ENCODE results near the gene DNAJC17. TPM values are rescaled to one million over a fixed set of nuclear protein-coding genes. Genes with fewer than 3 reads are reported as not detected.

The DNAJC17 gene
- total RNA-seq = 10 to 100 TPM; 40.5 to 43.9 TPM
- polyA plus RNA-seq = 10 to 100 TPM; 24.3 to 31.5 TPM

DNA sequence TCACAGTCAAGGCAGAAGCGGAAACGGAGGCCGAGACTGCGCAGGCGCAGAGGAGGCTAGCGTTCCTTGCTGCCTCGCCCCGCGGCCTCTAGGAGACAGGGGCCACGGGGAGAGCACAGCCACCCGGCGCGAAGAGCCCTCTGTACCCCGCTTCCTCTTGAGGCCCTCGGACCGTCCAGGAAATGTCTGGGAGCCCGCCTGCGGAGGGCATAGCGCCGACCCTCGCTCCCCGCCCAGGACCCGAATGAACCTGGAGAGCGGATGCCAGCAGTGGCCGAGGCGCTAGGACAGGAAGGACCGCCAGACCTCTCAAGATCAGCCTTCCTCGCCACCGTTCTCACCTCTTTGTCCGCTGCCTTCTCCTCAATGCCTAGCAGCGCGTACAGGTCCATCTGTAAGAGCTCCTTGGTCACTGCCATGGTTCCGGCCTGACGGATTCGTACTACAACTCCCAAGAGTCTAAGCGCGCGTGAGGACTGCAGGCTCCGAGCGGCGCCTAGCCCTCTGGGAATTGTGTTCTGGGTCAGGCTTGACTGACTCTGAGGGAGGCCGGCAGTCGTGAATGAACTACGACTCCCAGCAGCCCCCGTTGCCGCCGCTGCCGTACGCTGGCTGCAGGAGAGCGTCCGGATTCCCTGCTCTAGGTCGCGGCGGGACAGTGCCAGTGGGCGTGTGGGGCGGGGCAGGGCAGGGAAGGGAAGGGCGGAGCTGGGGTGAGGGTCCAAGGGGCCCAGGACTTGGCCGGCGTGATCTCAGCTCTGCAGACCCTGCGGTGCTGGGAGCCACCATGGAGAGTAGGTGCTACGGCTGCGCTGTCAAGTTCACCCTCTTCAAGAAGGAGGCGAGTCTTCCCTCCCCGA, at the start of gene DNAJC17, which contains the start of gene ZFYVE19:
Gene DNAJC17, minus strand, starts transcription at position 446 of the 860 bp plus-strand sequence. Its CDS starts 27 bp downstream, at position 419.
Gene ZFYVE19, plus strand, starts transcription at position 62 of the 860 bp plus-strand sequence. Its CDS starts 501 bp downstream, at position 563.
- Mint-ChIP-seq H3K27me3 (no peaks in the 10 kb centered on the region), H3K36me3 (peaks cover 15 to 19% of the 10 kb centered on the region in 2 donors)
- intact Hi-C loops (cut with micrococcal nuclease) = loop anchor here (1.0 to 5.0 kb wide), 9 partner anchors 20 to 525 kb away; partner anchors contain the start of genes CCDC32, GCHFR, INAFM2 and KNL1

GRCh38 chr15:40856746-40857145, 49.5 kb upstream of the DNAJC17 start:
- H3K27me3 Mint-ChIP-seq = peaks cover 0 to 4% of the 10 kb centered on the region in 2 donors
- Histone ChIP-seq H3K36me3 (ENCODE audit: insufficient read depth, low read length) (no peaks in the 10 kb centered on the region), H3K4me3 (ENCODE audit: low read length in 2 of 2) (no peak overlapping the region), H3K27ac (ENCODE audit: low read depth, low read length) (no peak overlapping the region), H3K27me3 (ENCODE audit: insufficient read depth, low read length) (no peaks in the 10 kb centered on the region), H3K9me3 (ENCODE audit: control insufficient read depth in 1 of 2, low read length in 2 of 2) (no peaks in the 10 kb centered on the region), H3K4me1 (ENCODE audit: insufficient read depth, low read length) (peaks cover 12% of the 10 kb centered on the region)
- no peaks in the 10 kb centered on the region for H3K9me3 Mint-ChIP-seq
- H3K27ac Mint-ChIP-seq = no peak overlapping the region
- ChIA-PET CTCF (ENCODE audit: partially characterized antibody) (interaction anchor here (0.7 to 8.5 kb wide), 25 partner anchors 13 to 1728 kb away, joined by 3 to 245 read pairs (median 6); partner anchors contain the start of genes DNAJC17, RAD51, SPINT1 and VPS18), POLR2A (ENCODE audit: partially characterized antibody) (interaction anchor here (3.5 kb wide), 1 partner anchor 38 kb away, joined by 38 read pairs; the partner anchor contains the start of gene VPS18)
- H3K36me3 Mint-ChIP-seq = peaks cover 0 to 2% of the 10 kb centered on the region in 2 donors
- no peak for DNase-seq
- intact Hi-C loops (cut with micrococcal nuclease) = loop anchor here (1.0 to 5.0 kb wide), 3 partner anchors 38 to 329 kb away; partner anchors contain the start of gene VPS18
- peaks cover 6 to 20% (median 7%) of the 10 kb centered on the region in 4 donors for H3K4me1 Mint-ChIP-seq
- H3K4me3 Mint-ChIP-seq = no peak overlapping the region

More for the DNA sequence above, at the start of gene DNAJC17, which contains the start of gene ZFYVE19:
- H3K27me3 ChIP-seq (ENCODE audit: insufficient read depth, low read length) = no peaks in the 10 kb centered on the region
- Mint-ChIP-seq H3K9me3 (no peaks in the 10 kb centered on the region), H3K27ac (peak within 1 kb of the TSS; percentile 92 to 100 (median 98)), H3K4me1 (peaks cover 15 to 33% (median 22%) of the 10 kb centered on the region in 4 donors), H3K4me3 (peak within 1 kb of the TSS; percentile 96 to 100 (median 98))
- peaks cover 6% of the 10 kb centered on the region for H3K36me3 ChIP-seq (ENCODE audit: insufficient read depth, low read length)
- peaks cover 20% of the 10 kb centered on the region for H3K4me1 ChIP-seq (ENCODE audit: insufficient read depth, low read length)
- ChIA-PET POLR2A (ENCODE audit: partially characterized antibody) (interaction anchor here (0.6 to 3.4 kb wide), 8 partner anchors 9 to 261 kb away, joined by 3 to 30 read pairs (median 4); partner anchors contain the start of genes RAD51, RPUSD2, SPINT1 and VPS18), CTCF (ENCODE audit: partially characterized antibody) (interaction anchor here (0.7 to 2.2 kb wide), 5 partner anchors 21 to 98 kb away, joined by 3 to 7 read pairs (median 3); no protein-coding TSS in a partner anchor)
- peak; percentile 90 to 97 (median 91) for DNase-seq
- no peaks in the 10 kb centered on the region for H3K9me3 ChIP-seq (ENCODE audit: control insufficient read depth in 1 of 2, low read length in 2 of 2)
- peak within 1 kb of the TSS; percentile 97 for H3K27ac ChIP-seq (ENCODE audit: low read depth, low read length)
- H3K4me3 ChIP-seq (ENCODE audit: low read length in 2 of 2) = peak within 1 kb of the TSS; percentile 95 to 100

DNA sequence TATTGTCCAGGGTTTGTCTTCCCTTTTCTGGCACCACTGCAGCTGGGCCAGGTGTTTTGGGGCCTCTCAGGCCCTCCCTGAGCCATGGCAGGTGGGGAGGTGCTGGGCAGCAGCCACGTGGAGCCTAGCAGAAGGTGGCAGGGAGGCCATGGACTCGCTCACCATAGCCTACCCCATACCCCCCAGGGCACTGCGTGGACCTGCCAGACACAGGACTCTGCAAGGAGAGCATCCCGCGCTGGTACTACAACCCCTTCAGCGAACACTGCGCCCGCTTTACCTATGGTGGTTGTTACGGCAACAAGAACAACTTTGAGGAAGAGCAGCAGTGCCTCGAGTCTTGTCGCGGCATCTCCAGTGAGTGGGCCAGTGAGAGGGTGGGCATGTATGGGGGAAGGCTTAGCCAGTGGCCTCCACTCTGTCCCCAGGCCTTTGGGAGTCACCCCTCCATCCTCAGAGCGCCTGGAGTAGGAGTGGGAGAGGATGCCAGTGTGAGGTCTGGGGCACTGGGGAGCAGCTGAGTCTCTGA, 48.5 kb upstream of the DNAJC17 start:
- Histone ChIP-seq H3K27ac (ENCODE audit: low read depth, low read length) (no peak overlapping the region), H3K4me1 (ENCODE audit: insufficient read depth, low read length) (peaks cover 12% of the 10 kb centered on the region), H3K9me3 (ENCODE audit: control insufficient read depth in 1 of 2, low read length in 2 of 2) (no peaks in the 10 kb centered on the region), H3K4me3 (ENCODE audit: low read length in 2 of 2) (no peak overlapping the region), H3K36me3 (ENCODE audit: insufficient read depth, low read length) (no peaks in the 10 kb centered on the region), H3K27me3 (ENCODE audit: insufficient read depth, low read length) (no peaks in the 10 kb centered on the region)
- ChIA-PET POLR2A (ENCODE audit: partially characterized antibody) (interaction anchor here (0.7 kb wide), 1 partner anchor 38 kb away, joined by 3 read pairs; the partner anchor contains the start of gene VPS18), CTCF (ENCODE audit: partially characterized antibody) (interaction anchor here (1.5 to 8.5 kb wide), 5 partner anchors 34 to 330 kb away, joined by 9 to 245 read pairs (median 58); partner anchors contain the start of gene VPS18)
- H3K27ac Mint-ChIP-seq = no peak overlapping the region
- H3K4me3 Mint-ChIP-seq = no peak overlapping the region
- DNase-seq = no peak
- H3K9me3 Mint-ChIP-seq = no peaks in the 10 kb centered on the region
- peaks cover 0 to 4% of the 10 kb centered on the region in 2 donors for H3K27me3 Mint-ChIP-seq
- intact Hi-C loops (cut with micrococcal nuclease) = loop anchor here (5.0 kb wide), 1 partner anchor 167 kb away; no protein-coding TSS in a partner anchor
- H3K36me3 Mint-ChIP-seq = peaks cover 2 to 3% of the 10 kb centered on the region in 2 donors
- H3K4me1 Mint-ChIP-seq = peaks cover 6 to 20% (median 7%) of the 10 kb centered on the region in 4 donors

GRCh38 chr15:40854161-40854560, 46.9 kb upstream of the DNAJC17 start:
- no peak overlapping the region for H3K27ac Mint-ChIP-seq
- H3K27me3 Mint-ChIP-seq = peaks cover 0 to 1% of the 10 kb centered on the region in 2 donors
- Histone ChIP-seq H3K36me3 (ENCODE audit: insufficient read depth, low read length) (no peaks in the 10 kb centered on the region), H3K9me3 (ENCODE audit: control insufficient read depth in 1 of 2, low read length in 2 of 2) (no peaks in the 10 kb centered on the region), H3K27me3 (ENCODE audit: insufficient read depth, low read length) (no peaks in the 10 kb centered on the region), H3K27ac (ENCODE audit: low read depth, low read length) (no peak overlapping the region), H3K4me3 (ENCODE audit: low read length in 2 of 2) (no peak overlapping the region), H3K4me1 (ENCODE audit: insufficient read depth, low read length) (peaks cover 9% of the 10 kb centered on the region)
- peaks cover 4 to 15% (median 5%) of the 10 kb centered on the region in 4 donors for H3K4me1 Mint-ChIP-seq
- ChIA-PET CTCF (ENCODE audit: partially characterized antibody) (interaction anchor here (1.2 to 1.4 kb wide), 2 partner anchors 19 to 38 kb away, joined by 3 to 4 read pairs; partner anchors contain the start of gene RHOV), POLR2A (ENCODE audit: partially characterized antibody) (interaction anchor here (0.5 kb wide), 1 partner anchor 30 kb away, joined by 3 read pairs; no protein-coding TSS in a partner anchor)
- H3K36me3 Mint-ChIP-seq = peaks cover 2 to 3% of the 10 kb centered on the region in 2 donors
- DNase-seq = no peak
- no peaks in the 10 kb centered on the region for H3K9me3 Mint-ChIP-seq
- H3K4me3 Mint-ChIP-seq = no peak overlapping the region
- intact Hi-C loops (cut with micrococcal nuclease) = no loop called here

DNA sequence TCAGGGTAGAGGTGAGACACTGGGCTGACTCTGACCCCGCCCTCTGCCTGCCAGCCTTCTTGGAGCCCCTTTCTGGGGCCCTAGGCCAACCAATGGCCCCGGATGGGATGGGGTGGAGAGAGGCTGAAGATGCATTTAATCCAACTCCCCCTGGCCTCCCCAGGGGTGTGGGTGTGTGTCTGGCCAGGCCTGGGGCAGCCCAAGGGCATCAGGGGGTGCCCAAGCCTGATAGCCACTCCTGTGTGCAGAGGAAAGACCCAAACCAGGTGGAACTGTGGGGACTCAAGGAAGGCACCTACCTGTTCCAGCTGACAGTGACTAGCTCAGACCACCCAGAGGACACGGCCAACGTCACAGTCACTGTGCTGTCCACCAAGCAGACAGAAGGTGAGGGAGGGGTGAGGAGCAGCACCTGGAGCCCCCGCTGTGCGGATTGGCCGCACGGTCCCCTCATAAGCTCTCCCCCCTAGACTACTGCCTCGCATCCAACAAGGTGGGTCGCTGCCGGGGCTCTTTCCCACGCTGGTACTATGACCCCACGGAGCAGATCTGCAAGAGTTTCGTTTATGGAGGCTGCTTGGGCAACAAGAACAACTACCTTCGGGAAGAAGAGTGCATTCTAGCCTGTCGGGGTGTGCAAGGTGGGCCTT, 46.1 kb upstream of the DNAJC17 start:
- H3K4me3 Mint-ChIP-seq = no peak overlapping the region
- ChIA-PET POLR2A (ENCODE audit: partially characterized antibody) (no interaction called here), CTCF (ENCODE audit: partially characterized antibody) (interaction anchor here (1.0 kb wide), 1 partner anchor 39 kb away, joined by 4 read pairs; no protein-coding TSS in a partner anchor)
- Histone ChIP-seq H3K27me3 (ENCODE audit: insufficient read depth, low read length) (no peaks in the 10 kb centered on the region), H3K9me3 (ENCODE audit: control insufficient read depth in 1 of 2, low read length in 2 of 2) (no peaks in the 10 kb centered on the region), H3K27ac (ENCODE audit: low read depth, low read length) (no peak overlapping the region), H3K4me3 (ENCODE audit: low read length in 2 of 2) (no peak overlapping the region), H3K4me1 (ENCODE audit: insufficient read depth, low read length) (peaks cover 6% of the 10 kb centered on the region), H3K36me3 (ENCODE audit: insufficient read depth, low read length) (no peaks in the 10 kb centered on the region)
- H3K9me3 Mint-ChIP-seq = no peaks in the 10 kb centered on the region
- intact Hi-C loops (cut with micrococcal nuclease) = no loop called here
- DNase-seq = no peak
- peak overlapping the region in 1 of 7 donors; percentile 31 for H3K27ac Mint-ChIP-seq
- peaks cover 0 to 9% (median 2%) of the 10 kb centered on the region in 4 donors for H3K4me1 Mint-ChIP-seq
- H3K36me3 Mint-ChIP-seq = peaks cover 2 to 3% of the 10 kb centered on the region in 2 donors
- H3K27me3 Mint-ChIP-seq = no peaks in the 10 kb centered on the region

GRCh38 chr15:40852529-40852928, 45.3 kb upstream of the DNAJC17 start:
- no peak overlapping the region for H3K27ac Mint-ChIP-seq

More at GRCh38 chr15:40852529-40852928, 45.3 kb upstream of the DNAJC17 start:
- intact Hi-C loops (cut with micrococcal nuclease) = no loop called here
- no peak overlapping the region for H3K4me3 Mint-ChIP-seq
- Histone ChIP-seq H3K36me3 (ENCODE audit: insufficient read depth, low read length) (no peaks in the 10 kb centered on the region), H3K27me3 (ENCODE audit: insufficient read depth, low read length) (no peaks in the 10 kb centered on the region), H3K27ac (ENCODE audit: low read depth, low read length) (no peak overlapping the region), H3K4me1 (ENCODE audit: insufficient read depth, low read length) (peaks cover 4% of the 10 kb centered on the region), H3K4me3 (ENCODE audit: low read length in 2 of 2) (no peak overlapping the region), H3K9me3 (ENCODE audit: control insufficient read depth in 1 of 2, low read length in 2 of 2) (no peaks in the 10 kb centered on the region)
- no peak for DNase-seq
- H3K4me1 Mint-ChIP-seq = peaks cover 3 to 9% (median 5%) of the 10 kb centered on the region in 4 donors
- no peaks in the 10 kb centered on the region for H3K27me3 Mint-ChIP-seq
- POLR2A ChIA-PET (ENCODE audit: partially characterized antibody) = no interaction called here
- CTCF ChIA-PET (ENCODE audit: partially characterized antibody) = interaction anchor here (1.0 kb wide), 1 partner anchor 40 kb away, joined by 4 read pairs; no protein-coding TSS in a partner anchor
- H3K9me3 Mint-ChIP-seq = no peaks in the 10 kb centered on the region
- H3K36me3 Mint-ChIP-seq = peaks cover 2 to 3% of the 10 kb centered on the region in 2 donors
